ENCODE results near the gene PDGFA.

- no peak for TF ChIP-seq CEBPB (IDR thresholded peaks at IDR 0.05)
- TF ChIP-seq TEAD4 (IDR thresholded peaks at IDR 0.05) = no peak
- no peak for TF ChIP-seq EP300 (IDR thresholded peaks at IDR 0.05; ENCODE audit: borderline replicate concordance)
- no peak for TF ChIP-seq TCF12 (IDR thresholded peaks at IDR 0.05; ENCODE audit: low read depth)
- no peak for TF ChIP-seq REST (IDR thresholded peaks at IDR 0.05; ENCODE audit: low read depth)
- TF ChIP-seq TAF1 (IDR thresholded peaks at IDR 0.05; ENCODE audit: low read depth) = no peak
- TF ChIP-seq NFIC (IDR thresholded peaks at IDR 0.05) = no peak
- TF ChIP-seq RAD21 (IDR thresholded peaks at IDR 0.05; ENCODE audit: low read depth) = no peak
These were observed 12.6 kb downstream of the PDGFA start for GRCh38 chr7:506921-507622.

Measured in Ishikawa (cell line).